Measurements from ENCODE around the gene PRUNE2.

The PRUNE2 gene

GRCh38 chr9:76921165-76921564 lies 15.3 kb upstream of the PRUNE2 start:
- no peak overlapping the region for H3K9ac ChIP-seq (ENCODE audit: low read depth, low read length)
- H3K4me3 ChIP-seq (ENCODE audit: low read length), result no peak overlapping the region
- no peaks in the 10 kb centered on the region for H3K4me1 ChIP-seq (ENCODE audit: insufficient read depth, low read length)
- no peaks in the 10 kb centered on the region for H3K9me3 ChIP-seq (ENCODE audit: insufficient read depth, low read depth, low read length)
- no peak overlapping the region for H3K27ac ChIP-seq (ENCODE audit: low read depth, low read length)
- no CpG with 5 or more reads among the region's 1 CpG for WGBS
- H3K27me3 ChIP-seq (ENCODE audit: insufficient read depth, low read length), result no peaks in the 10 kb centered on the region
- no peaks in the 10 kb centered on the region for H3K36me3 ChIP-seq (ENCODE audit: insufficient read depth, low read length)

- Histone ChIP-seq H3K27me3 (ENCODE audit: insufficient read depth, low read length) (no peaks in the 10 kb centered on the region), H3K4me1 (ENCODE audit: insufficient read depth, low read length) (no peaks in the 10 kb centered on the region), H3K9ac (ENCODE audit: low read depth, low read length) (no peak overlapping the region), H3K4me3 (ENCODE audit: low read length) (no peak overlapping the region), H3K27ac (ENCODE audit: low read depth, low read length) (no peak overlapping the region), H3K36me3 (ENCODE audit: insufficient read depth, low read length) (no peaks in the 10 kb centered on the region), H3K9me3 (ENCODE audit: insufficient read depth, low read depth, low read length) (no peaks in the 10 kb centered on the region)
- WGBS, result 92% methylated on average over 4 of the region's 4 CpGs
These were observed 11.4 kb upstream of the PRUNE2 start for GRCh38 chr9:76917299-76917698.

GRCh38 chr9:76916231-76916630 lies 10.3 kb upstream of the PRUNE2 start:
- no peak overlapping the region for H3K4me3 ChIP-seq (ENCODE audit: low read length)
- no peaks in the 10 kb centered on the region for H3K9me3 ChIP-seq (ENCODE audit: insufficient read depth, low read depth, low read length)
- H3K36me3 ChIP-seq (ENCODE audit: insufficient read depth, low read length), result no peaks in the 10 kb centered on the region
- 93% methylated on average over 4 of the region's 4 CpGs for WGBS
- H3K9ac ChIP-seq (ENCODE audit: low read depth, low read length), result no peak overlapping the region
- H3K4me1 ChIP-seq (ENCODE audit: insufficient read depth, low read length), result no peaks in the 10 kb centered on the region
- H3K27me3 ChIP-seq (ENCODE audit: insufficient read depth, low read length), result no peaks in the 10 kb centered on the region
- no peak overlapping the region for H3K27ac ChIP-seq (ENCODE audit: low read depth, low read length)

- no peak overlapping the region for H3K9ac ChIP-seq (ENCODE audit: low read depth, low read length)
- no peaks in the 10 kb centered on the region for H3K9me3 ChIP-seq (ENCODE audit: insufficient read depth, low read depth, low read length)
- H3K27ac ChIP-seq (ENCODE audit: low read depth, low read length), result no peak overlapping the region
- no peaks in the 10 kb centered on the region for H3K4me1 ChIP-seq (ENCODE audit: insufficient read depth, low read length)
- 94% methylated on average over 2 of the region's 2 CpGs for WGBS
- H3K27me3 ChIP-seq (ENCODE audit: insufficient read depth, low read length), result peaks cover 8% of the 10 kb centered on the region
- no peak overlapping the region for H3K4me3 ChIP-seq (ENCODE audit: low read length)
- no peaks in the 10 kb centered on the region for H3K36me3 ChIP-seq (ENCODE audit: insufficient read depth, low read length)
These were observed 7.6 kb upstream of the PRUNE2 start for GRCh38 chr9:76913467-76913866.

- H3K36me3 ChIP-seq (ENCODE audit: insufficient read depth, low read length), result no peaks in the 10 kb centered on the region
- peaks cover 15% of the 10 kb centered on the region for H3K27me3 ChIP-seq (ENCODE audit: insufficient read depth, low read length)
- no peak overlapping the region for H3K27ac ChIP-seq (ENCODE audit: low read depth, low read length)
- no peaks in the 10 kb centered on the region for H3K4me1 ChIP-seq (ENCODE audit: insufficient read depth, low read length)
- no peaks in the 10 kb centered on the region for H3K9me3 ChIP-seq (ENCODE audit: insufficient read depth, low read depth, low read length)
- H3K9ac ChIP-seq (ENCODE audit: low read depth, low read length), result no peak overlapping the region
- H3K4me3 ChIP-seq (ENCODE audit: low read length), result no peak overlapping the region
- WGBS, result 76% methylated on average over 6 of the region's 6 CpGs
These were observed 6.8 kb upstream of the PRUNE2 start for GRCh38 chr9:76912636-76913275.

GRCh38 chr9:76911971-76912370 lies 6.1 kb upstream of the PRUNE2 start:
- Histone ChIP-seq H3K9ac (ENCODE audit: low read depth, low read length) (no peak overlapping the region), H3K9me3 (ENCODE audit: insufficient read depth, low read depth, low read length) (no peaks in the 10 kb centered on the region), H3K27ac (ENCODE audit: low read depth, low read length) (no peak overlapping the region), H3K36me3 (ENCODE audit: insufficient read depth, low read length) (no peaks in the 10 kb centered on the region), H3K27me3 (ENCODE audit: insufficient read depth, low read length) (peaks cover 23% of the 10 kb centered on the region), H3K4me1 (ENCODE audit: insufficient read depth, low read length) (no peaks in the 10 kb centered on the region), H3K4me3 (ENCODE audit: low read length) (no peak overlapping the region)
- 100% methylated on average over 1 of the region's 1 CpG for WGBS

- 89% methylated on average over 3 of the region's 3 CpGs for WGBS
- no peak overlapping the region for H3K9ac ChIP-seq (ENCODE audit: low read depth, low read length)
- no peak overlapping the region for H3K27ac ChIP-seq (ENCODE audit: low read depth, low read length)
- H3K9me3 ChIP-seq (ENCODE audit: insufficient read depth, low read depth, low read length), result no peaks in the 10 kb centered on the region
- no peaks in the 10 kb centered on the region for H3K36me3 ChIP-seq (ENCODE audit: insufficient read depth, low read length)
- H3K4me3 ChIP-seq (ENCODE audit: low read length), result no peak overlapping the region
- H3K27me3 ChIP-seq (ENCODE audit: insufficient read depth, low read length), result peaks cover 34% of the 10 kb centered on the region
- H3K4me1 ChIP-seq (ENCODE audit: insufficient read depth, low read length), result no peaks in the 10 kb centered on the region
These were observed 4.9 kb upstream of the PRUNE2 start for GRCh38 chr9:76910861-76911260.

GRCh38 chr9:76906647-76906975 lies 697 bp upstream of the PRUNE2 start:
- Histone ChIP-seq H3K9ac (ENCODE audit: low read depth, low read length) (peak overlapping the region; percentile 31), H3K4me1 (ENCODE audit: insufficient read depth, low read length) (peaks cover 7% of the 10 kb centered on the region; the same call in 1 of the 2 replicates), H3K9me3 (ENCODE audit: insufficient read depth, low read depth, low read length) (no peaks in the 10 kb centered on the region), H3K27me3 (ENCODE audit: insufficient read depth, low read length) (peaks cover 55% of the 10 kb centered on the region), H3K4me3 (ENCODE audit: low read length) (peak overlapping the region; percentile 70), H3K36me3 (ENCODE audit: insufficient read depth, low read length) (no peaks in the 10 kb centered on the region), H3K27ac (ENCODE audit: low read depth, low read length) (no peak overlapping the region)
- WGBS, result 15% methylated on average over 5 of the region's 5 CpGs

- H3K27me3 ChIP-seq (ENCODE audit: insufficient read depth, low read length), result peaks cover 55% of the 10 kb centered on the region
These were observed 1.1 kb downstream of the PRUNE2 start for GRCh38 chr9:76904661-76905457.

GRCh38 chr9:76902395-76902794 lies 3.5 kb downstream of the PRUNE2 start:
- Histone ChIP-seq H3K9me3 (ENCODE audit: insufficient read depth, low read depth, low read length) (no peaks in the 10 kb centered on the region), H3K4me1 (ENCODE audit: insufficient read depth, low read length) (peaks cover 10% of the 10 kb centered on the region; the same call in 1 of the 2 replicates), H3K9ac (ENCODE audit: low read depth, low read length) (no peak overlapping the region), H3K36me3 (ENCODE audit: insufficient read depth, low read length) (no peaks in the 10 kb centered on the region), H3K27me3 (ENCODE audit: insufficient read depth, low read length) (peaks cover 36% of the 10 kb centered on the region), H3K4me3 (ENCODE audit: low read length) (no peak overlapping the region), H3K27ac (ENCODE audit: low read depth, low read length) (no peak overlapping the region)
- 80% methylated on average over 6 of the region's 6 CpGs for WGBS

More at GRCh38 chr9:76904661-76905457, 1.1 kb downstream of the PRUNE2 start:
- no peaks in the 10 kb centered on the region for H3K9me3 ChIP-seq (ENCODE audit: insufficient read depth, low read depth, low read length)
- H3K4me3 ChIP-seq (ENCODE audit: low read length), result peak overlapping the region; percentile 70
- WGBS, result 69% methylated on average over 6 of the region's 8 CpGs
- H3K36me3 ChIP-seq (ENCODE audit: insufficient read depth, low read length), result no peaks in the 10 kb centered on the region
- no peak overlapping the region for H3K27ac ChIP-seq (ENCODE audit: low read depth, low read length)
- no peak overlapping the region for H3K9ac ChIP-seq (ENCODE audit: low read depth, low read length)
- H3K4me1 ChIP-seq (ENCODE audit: insufficient read depth, low read length), result peaks cover 7% of the 10 kb centered on the region; the same call in 1 of the 2 replicates

GRCh38 chr9:76901801-76902200 lies 4.1 kb downstream of the PRUNE2 start:
- Histone ChIP-seq H3K4me1 (ENCODE audit: insufficient read depth, low read length) (peaks cover 10% of the 10 kb centered on the region; the same call in 1 of the 2 replicates), H3K9ac (ENCODE audit: low read depth, low read length) (no peak overlapping the region), H3K9me3 (ENCODE audit: insufficient read depth, low read depth, low read length) (no peaks in the 10 kb centered on the region), H3K27ac (ENCODE audit: low read depth, low read length) (no peak overlapping the region), H3K4me3 (ENCODE audit: low read length) (no peak overlapping the region), H3K36me3 (ENCODE audit: insufficient read depth, low read length) (no peaks in the 10 kb centered on the region), H3K27me3 (ENCODE audit: insufficient read depth, low read length) (peaks cover 30% of the 10 kb centered on the region)
- 69% methylated on average over 2 of the region's 2 CpGs for WGBS
